HAP-1 (cell line): ENCODE data around the gene NELFB.

Experiments used
- DNase-seq, 2 experiments: peaks; one replicate each; pipeline ENCODE4 v3.0.0-alpha.2; 2016 to 2020; ENCODE audit warnings: low spot score in 2 of 2
- H3K27me3 ChIP-seq: fragments of 250-450 bp; sonication (Bioruptor Pico); 2 replicates; pipeline ENCODE4 v1.5.1; 2020; ENCODE audit warnings: low read depth, mild to moderate bottlenecking, moderate library complexity
- H3K36me3 ChIP-seq: fragments of 250-450 bp; sonication (Bioruptor Pico); replicated peaks from 2 replicates; pipeline ENCODE4 v1.5.1; 2020; ENCODE audit warnings: mild to moderate bottlenecking
- H3K4me1 ChIP-seq: fragments of 250-450 bp; sonication (Bioruptor Pico); 2 replicates; pipeline ENCODE4 v1.5.1; 2020; ENCODE audit warnings: mild to moderate bottlenecking
- H3K4me3 ChIP-seq: fragments of 250-450 bp; sonication (Bioruptor Pico); 2 replicates; pipeline ENCODE4 v1.5.1; 2020; ENCODE audit warnings: mild to moderate bottlenecking, moderate library complexity
- H3K9me3 ChIP-seq: fragments of 250-450 bp; sonication (Bioruptor Pico); 2 replicates; pipeline ENCODE4 v1.5.1; 2020; ENCODE audit warnings: mild to moderate bottlenecking, moderate library complexity
- in situ Hi-C: fragments of 300-500 bp; cut with MboI; formaldehyde crosslinking; loops from 3 replicates; pipeline ENCODE4 v1.14.3; 2020; ENCODE audit warnings: low sequenced_read_pairs, inconsistent platforms, mixed read lengths

Gene NELFB

GRCh38 chr9:137319739-137320551, 64.8 kb downstream of the NELFB start:
- in situ Hi-C loops: no loop called here
- Histone ChIP-seq H3K4me1 (no peaks in the 10 kb centered on the region), H3K9me3 (no peaks in the 10 kb centered on the region), H3K36me3 (no peaks in the 10 kb centered on the region), H3K4me3 (no peak overlapping the region), H3K27me3 (no peaks in the 10 kb centered on the region)
- DNase-seq: no peak

- no peak overlapping the region for H3K4me3 ChIP-seq
- in situ Hi-C loops: no loop called here
- H3K9me3 ChIP-seq: no peaks in the 10 kb centered on the region
- no peaks in the 10 kb centered on the region for H3K4me1 ChIP-seq
- DNase-seq: no peak
- no peaks in the 10 kb centered on the region for H3K27me3 ChIP-seq
- H3K36me3 ChIP-seq: no peaks in the 10 kb centered on the region
These were observed 65.6 kb downstream of the NELFB start for GRCh38 chr9:137320555-137321384.

GRCh38 chr9:137321726-137322361, 66.7 kb downstream of the NELFB start:
- Histone ChIP-seq H3K4me1 (no peaks in the 10 kb centered on the region), H3K4me3 (no peak overlapping the region), H3K27me3 (peaks cover 10% of the 10 kb centered on the region; the same call in 1 of the 2 replicates), H3K36me3 (no peaks in the 10 kb centered on the region), H3K9me3 (no peaks in the 10 kb centered on the region)
- DNase-seq: peak in 1 of 2 experiments; percentile 6
- in situ Hi-C loops: no loop called here
